Measurements from ENCODE around the gene ANKS1A.

- no peak for TF ChIP-seq GATA2 (IDR thresholded peaks at IDR 0.05; ENCODE audit: low read depth, low read length)
- TF ChIP-seq GATA3 (IDR thresholded peaks at IDR 0.05; ENCODE audit: low read depth, low read length) = no peak
These were observed 176.4 kb downstream of the ANKS1A start for GRCh38 chr6:35065441-35065800.
